Stimulated activated CD4-positive, alpha-beta T cell treated with anti-CD3 and anti-CD28 coated beads, TNF-alpha, amount 100 ng/mL, for 4 hours (primary cell): Measurements from ENCODE around the gene MCTP1.

Experiments used
- DNase-seq, 3 experiments: peaks; one replicate each; pipeline ENCODE4 v3.0.0-alpha.2; 2020; ENCODE audit warnings: low read depth in 3 of 3

Gene MCTP1

DNA sequence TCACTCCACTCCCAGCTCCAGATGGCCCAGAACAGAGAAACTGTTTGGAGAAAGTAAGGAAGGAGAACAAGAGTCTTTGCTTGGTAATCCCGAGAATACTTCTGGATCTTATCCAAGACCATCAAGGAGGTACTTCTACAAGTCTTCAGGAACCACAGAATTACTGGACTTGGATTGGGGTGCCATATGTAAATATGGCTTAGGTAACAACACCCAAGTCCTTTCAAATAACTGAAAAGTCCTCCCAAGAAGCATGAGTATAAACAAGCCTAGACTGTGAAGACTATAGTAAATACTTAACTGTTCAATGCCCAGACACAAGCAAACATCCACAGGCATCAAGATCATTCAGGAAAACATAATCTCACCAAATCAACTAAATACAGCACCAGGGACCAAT lies 170.0 kb downstream of the MCTP1 start:
- no peak for DNase-seq

DNA sequence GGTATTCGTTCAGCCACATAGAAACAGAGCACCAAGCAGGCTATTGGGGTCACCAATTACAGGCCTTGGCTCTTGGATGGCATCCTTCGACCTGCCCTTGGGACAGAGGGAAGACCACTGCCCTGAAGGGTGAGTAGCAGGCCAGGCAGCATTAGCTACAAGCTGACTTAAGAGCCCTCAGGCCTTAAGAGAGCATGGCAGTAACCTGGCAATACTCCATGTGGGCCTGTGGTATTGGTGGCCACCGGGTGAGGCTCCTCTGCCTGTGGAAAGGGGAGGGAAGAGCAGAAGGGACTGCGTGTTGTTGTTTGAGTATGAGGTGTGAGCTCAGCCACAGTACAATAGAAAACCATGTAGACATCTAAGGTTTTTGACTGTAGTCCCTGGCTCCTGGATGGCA lies 170.6 kb downstream of the MCTP1 start:
- DNase-seq, result no peak

DNA sequence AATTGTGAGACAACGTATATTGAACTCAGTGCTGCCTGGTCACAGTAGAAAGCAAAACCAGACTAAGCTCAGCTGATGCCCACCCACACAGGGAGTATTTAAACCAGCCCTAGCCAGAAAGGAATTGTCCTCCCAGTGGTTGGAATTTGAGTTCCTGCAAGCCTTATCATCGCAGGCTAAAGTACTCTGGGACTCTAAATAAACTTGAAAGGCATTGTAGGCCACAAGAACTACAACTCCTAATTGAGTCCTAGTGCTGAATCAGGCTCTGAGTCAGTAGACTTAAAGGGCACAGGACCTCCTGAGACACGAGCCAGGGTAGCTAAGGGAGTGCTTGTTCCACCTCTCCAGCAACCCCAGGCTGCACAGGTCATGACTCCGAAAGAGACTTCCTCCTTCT lies 171.4 kb downstream of the MCTP1 start:
- no peak for DNase-seq

DNA sequence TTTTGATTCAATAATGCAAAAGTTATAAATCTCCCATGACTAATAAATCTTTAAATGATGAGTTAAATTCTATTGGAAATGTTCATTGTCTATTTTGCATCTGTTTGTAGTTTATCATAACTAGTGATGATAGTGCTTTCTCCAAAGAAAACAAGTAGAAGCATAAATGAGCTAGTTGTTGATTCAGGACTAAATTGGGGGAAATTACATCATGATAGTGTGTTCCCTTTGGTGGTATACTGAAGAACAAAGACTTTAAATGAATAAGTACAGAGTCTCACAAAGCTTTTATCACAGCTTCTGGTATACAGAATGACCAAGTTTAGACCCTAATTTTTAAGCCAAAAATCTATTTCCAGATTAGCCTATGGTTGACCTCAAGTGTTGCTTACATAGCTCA lies 173.8 kb downstream of the MCTP1 start:
- DNase-seq, result no peak

DNA sequence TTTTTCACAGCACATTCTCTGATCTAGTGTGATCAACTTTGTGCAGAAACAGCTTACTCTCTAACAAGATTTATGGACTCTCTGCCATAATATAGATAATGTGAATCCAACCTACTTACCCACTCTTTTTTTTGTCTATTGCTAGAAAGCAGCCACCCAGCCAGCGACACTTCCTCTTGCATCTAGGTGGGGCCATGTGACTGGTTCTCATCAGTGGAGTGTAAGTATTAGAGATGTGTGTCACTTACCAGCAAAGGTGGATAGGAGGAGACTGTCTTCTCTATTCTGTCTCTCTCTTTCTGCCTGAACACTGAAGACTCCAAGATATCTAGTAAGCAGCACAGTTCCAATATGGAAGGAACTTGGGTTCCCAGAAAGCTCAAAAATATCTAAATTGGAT lies 174.8 kb downstream of the MCTP1 start:
- DNase-seq, result no peak

DNA sequence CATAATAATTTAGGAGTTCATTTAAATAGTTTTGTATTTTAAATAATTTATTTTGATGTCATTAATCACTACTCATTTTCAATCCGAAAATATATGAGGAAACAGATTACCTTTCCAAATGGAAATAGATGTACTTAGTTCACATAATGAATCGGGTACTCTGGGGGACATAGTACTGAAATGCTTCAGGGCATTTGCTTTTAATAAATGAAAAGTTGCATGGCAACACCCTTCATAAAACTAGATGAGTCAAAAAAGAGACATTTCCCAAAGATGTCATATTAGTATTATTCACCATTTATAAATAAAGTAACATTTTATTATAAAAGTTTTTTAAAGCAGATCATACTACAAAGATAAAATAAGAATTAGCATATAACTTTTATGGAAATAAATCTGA lies 177.8 kb downstream of the MCTP1 start:
- no peak for DNase-seq

DNA sequence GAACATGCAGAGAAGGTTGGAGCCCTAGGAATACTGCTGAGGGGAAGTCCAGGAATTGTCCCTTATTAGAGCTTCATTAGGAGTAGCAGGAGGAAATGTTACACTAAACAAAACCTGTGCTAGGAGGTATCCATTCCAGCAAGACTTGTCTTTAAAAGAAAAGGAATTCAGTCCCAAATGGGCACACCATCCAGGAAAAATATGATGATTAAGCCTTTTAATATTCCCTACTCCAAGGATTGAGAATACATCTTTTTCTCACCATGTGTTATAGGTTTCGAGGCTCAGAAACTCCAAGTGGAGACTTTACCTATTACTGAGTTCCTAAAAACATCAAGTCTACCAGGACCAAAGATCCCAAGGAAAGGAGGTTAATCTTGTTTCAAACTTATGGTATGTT lies 179.3 kb downstream of the MCTP1 start:
- no peak for DNase-seq

DNA sequence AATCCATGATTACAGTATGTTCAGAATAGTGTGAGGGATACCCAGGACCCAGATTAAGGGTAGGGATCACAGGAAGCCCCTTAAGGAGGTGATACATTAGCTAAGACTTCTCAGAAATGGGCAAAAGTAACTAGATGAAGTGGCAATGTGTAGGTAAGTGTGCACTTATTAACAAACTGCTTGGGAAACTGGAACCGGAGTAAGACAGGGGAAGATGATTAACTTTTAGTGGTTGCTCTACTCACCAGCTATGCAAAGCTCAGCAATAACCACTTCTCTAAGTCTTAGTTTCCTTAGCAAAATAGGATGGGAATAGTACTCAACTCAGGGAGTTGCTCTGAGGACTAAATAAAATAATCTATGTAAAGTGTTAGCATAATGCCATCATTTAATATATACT lies 182.2 kb downstream of the MCTP1 start:
- DNase-seq, result no peak

DNA sequence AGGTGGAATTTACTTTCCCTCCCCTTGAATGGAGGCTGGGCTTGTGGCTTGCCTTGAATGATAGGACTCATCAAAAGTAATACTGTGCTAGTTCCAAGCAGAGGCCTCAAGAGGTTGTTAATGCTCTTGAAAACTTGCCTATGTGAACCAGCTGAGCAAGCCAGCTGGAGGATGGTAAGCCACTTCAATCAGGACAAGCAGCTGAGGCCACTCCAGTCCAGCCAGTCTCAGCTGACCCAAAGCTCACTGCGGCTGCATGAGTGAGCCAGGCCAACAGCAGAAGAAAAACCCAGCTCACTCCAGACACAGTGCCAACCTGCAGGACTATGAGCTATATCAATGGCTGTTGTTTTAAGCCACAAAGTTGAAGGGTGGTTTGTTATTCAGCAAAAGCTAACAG lies 182.8 kb downstream of the MCTP1 start:
- DNase-seq, result no peak

DNA sequence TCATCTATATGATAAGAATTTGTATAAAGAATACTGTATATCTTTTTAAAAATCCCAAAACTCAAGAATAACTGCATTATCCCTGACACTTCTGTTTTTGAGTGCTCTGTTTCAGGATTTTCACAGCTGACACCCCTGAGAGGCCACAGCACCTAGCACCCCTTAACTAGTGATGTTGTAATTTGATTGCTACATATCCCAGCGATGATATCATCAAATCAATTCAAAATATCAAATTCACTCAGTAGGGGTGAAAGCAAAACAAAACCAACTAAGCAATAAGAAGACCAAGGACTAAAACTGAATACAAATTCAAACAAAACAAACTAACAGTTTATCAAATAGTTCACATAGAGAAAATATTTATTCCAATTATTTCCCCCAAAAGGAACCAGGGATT lies 184.3 kb downstream of the MCTP1 start:
- DNase-seq, result no peak

DNA sequence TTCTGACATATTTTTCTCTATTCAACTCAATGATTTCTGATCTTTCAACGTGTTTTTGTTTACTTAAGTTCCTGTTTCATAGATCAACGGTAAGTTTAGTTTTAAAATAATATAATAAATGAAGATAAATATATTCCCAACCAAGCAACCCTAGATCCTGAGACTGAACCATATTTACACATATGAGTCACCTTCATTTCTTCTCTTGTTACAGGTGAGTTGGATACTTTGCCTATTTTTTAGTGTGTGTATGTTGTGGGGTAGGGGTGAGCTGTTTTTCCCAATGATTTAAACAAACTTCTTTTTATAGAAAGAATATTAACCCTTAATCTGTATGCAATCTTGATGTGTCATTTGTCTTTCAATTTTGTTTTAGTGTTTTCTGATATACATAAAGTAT lies 186.9 kb downstream of the MCTP1 start:
- no peak for DNase-seq

DNA sequence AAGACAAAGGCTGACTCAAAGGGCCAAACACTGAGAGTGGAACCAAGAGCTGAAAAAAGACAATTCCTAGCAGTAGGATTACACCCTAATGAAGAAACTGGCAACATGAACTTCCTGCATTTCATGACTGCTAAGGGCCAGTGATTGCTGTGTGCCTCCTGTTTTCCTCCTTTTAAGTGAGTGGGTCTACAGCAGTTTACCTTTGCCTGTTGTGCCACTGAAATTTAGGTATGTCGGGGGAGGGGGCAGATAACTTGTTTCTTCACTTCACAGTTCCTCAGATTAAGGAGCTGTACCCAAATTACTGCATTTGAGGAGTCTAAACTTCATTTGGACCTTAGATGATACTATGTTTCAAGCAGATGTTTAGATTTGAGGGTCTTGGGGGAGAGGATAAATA lies 191.7 kb downstream of the MCTP1 start:
- no peak for DNase-seq

DNA sequence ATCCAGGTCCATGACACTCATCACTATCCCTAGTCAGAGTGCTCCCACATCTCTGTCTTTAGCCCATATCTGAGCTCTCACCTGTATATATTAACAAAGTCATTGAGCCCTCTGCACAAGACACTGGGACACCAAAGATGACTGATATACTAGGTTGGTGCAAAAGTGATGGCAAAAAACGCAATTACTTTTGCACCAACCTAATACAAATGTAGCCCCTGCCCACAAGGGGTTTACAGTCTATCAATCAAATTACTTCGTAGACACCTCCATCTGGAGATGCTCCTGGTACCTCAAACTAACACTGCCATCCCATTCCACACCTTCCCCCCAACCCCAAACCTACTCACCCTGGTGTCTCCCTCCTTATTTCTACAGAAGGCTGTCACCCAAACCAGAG lies 194.1 kb downstream of the MCTP1 start:
- no peak for DNase-seq

DNA sequence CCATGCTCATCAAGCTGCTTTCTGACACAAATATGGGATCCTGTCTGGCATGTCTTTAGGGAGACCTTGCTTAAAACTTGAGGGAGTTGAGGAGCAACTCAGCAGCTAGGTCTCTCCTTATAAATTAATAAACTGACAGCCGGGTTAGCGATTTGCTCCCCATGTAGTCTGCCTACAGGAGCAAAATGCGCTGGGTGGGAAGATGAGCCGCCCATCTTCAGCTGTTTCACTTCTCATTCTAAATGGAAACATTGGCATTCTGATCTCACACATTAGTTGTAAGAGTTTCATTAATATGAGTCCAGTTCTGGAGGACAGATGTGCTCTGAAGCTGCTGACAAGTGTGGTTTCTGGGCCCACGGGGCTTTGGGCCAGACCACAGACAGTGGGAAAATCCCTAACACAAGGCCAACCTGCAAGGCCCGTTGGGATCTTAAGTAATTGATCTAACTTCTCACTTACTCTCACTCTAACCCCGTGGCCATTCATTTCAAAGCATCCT lies 197.0 kb downstream of the MCTP1 start:
- no peak for DNase-seq

DNA sequence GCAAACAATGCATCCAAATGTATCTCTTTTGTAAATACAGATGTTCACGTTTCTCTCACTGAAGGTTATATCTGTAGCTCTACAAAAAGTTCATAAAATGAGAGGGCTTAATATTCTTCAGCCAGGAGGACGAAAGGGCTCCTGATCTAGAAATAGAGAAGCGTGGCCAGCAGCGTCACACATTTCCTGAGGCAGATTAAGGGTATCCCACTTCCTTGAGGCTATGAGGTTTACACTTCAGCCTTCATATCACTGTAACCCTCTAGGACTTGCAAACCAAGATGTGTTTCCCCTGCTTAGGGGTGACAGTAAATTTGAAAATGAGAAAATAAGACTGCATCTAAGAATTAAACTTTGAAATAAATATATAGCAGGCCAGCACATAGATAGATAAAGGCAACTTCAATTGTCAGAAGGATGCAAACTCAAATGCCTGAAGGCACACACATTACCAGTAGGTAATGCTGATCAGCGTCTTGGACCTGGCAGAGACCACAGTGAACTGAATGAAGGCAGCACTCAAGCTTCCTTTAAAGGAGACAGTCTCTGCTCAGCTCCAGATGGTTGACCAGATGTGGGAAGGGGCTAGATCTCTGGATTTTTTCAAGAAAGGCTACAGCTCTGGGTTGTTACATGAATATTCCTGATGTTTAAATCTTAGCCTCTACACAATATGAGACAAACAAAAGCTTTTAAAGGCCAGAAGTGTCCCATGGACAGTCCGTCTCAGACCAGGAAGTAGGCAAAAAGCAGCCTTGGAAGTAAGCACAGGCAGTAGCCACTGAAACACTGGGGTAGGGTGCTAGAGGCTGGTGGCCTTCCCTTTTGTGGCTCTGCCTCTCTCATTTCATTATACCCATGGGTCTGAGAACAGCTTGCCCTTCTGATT lies 197.7 kb downstream of the MCTP1 start:
- DNase-seq, result no peak

DNA sequence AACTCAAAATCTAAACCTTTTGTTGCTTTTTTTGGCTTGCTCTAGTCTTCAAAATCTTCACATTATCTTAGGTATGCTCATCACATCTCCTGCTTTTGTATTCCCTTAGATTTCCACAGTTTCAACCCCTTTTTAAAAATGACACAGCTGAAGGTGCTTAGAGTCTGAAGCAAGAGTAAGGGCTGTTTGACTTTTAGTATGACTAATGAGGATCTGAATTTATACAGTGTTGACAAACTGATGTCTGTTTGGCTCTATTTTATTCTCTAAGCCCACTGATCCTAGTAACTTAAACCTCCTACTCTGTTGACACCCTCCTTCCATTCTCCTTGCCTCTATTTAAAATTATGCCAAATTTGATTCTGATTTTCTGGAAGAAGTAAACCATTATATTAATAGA lies 200.1 kb downstream of the MCTP1 start:
- no peak for DNase-seq

DNA sequence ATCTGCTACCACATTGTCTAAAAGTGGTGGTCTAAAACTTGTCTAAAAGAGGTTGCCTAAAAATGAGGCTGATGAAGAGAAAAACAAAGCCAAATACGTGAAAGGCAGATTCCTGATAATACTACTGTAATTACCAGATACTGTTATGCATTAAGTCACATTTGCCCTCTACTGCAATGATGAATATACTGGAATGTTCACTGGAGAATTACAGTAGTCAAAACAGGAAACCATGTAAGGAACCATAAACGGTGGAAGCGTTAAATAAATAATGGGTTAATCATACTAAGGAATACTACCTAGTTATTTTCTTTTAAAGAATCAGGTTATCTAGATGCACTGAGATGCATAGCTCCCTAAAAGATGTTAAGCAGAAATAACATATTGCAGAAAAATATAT lies 201.3 kb downstream of the MCTP1 start:
- DNase-seq, result no peak

DNA sequence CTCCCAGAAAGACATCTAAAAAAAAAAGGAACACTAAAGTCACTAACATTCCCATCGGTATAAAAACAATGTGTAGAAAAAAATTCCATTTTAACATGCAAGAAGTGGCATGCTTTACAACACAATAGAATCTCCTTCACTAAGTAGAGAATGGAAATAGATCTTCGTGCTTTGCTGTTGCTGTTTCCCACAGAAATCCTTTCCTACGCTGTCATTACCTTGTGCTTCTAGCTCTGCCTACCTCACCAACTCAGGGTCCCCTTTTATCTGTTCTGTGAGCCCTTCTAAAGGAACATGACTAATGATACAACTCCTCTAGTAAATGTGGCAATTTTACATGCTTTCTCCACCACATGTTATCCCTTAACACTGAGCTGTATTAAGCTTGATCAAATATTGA lies 202.9 kb downstream of the MCTP1 start:
- DNase-seq, result no peak

DNA sequence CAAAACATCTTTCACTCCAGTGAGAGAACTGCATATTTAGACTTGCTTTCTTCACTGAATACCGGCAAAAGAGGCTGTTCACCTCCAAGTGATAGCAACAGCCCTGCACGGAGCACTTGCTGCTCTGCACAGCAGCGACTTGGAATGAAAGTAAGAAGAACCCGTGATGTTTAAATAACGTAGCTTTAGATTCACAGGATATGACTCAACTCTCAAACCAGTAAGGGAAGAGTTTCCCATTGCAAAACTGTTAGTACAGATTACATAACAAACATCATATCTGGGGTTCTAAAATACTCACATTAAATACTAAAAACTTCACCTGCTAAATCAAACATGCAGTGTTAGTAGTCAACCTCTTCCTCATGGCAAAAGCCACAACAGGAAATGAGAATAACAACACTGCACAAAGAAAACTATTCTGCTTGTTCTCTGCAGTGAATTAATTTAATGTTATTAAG lies 203.4 kb downstream of the MCTP1 start:
- DNase-seq, result no peak

DNA sequence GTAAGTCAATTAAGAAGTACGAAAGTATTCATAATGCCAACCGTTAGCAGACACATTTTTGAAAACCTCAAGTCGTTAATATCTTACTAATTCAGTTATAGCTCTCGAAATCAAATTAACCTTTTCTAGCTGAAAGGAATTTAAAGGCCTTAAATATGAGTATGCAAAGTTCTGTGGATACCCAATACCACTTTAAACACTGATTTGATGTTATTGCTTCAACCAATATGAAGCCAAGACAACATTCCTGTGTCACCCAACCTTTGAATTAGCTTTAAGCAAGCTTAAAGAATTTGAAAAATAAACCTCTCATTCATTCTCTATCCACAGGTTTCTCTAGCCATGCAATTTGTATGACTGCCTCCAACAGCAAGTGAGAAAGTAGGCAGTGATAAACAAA lies 204.5 kb downstream of the MCTP1 start:
- DNase-seq, result no peak

DNA sequence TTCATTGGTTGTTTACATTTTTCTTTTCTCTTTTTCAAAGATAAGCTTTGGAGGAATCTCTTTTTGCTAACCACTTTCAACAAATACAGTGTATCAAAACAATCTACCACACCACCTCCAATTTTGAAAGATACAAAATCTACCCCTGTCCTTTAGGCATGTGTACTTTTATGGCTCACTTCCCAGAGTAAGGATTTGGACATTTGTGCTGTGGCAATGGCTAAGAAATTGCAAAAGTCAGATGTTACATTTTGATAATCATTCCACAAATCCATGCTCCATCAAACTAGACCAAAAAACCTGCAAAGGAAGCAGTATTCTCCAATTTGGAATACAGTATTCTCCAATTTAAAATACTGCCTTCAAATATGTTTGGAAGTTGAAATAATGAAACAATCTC lies 204.9 kb downstream of the MCTP1 start:
- DNase-seq, result no peak

DNA sequence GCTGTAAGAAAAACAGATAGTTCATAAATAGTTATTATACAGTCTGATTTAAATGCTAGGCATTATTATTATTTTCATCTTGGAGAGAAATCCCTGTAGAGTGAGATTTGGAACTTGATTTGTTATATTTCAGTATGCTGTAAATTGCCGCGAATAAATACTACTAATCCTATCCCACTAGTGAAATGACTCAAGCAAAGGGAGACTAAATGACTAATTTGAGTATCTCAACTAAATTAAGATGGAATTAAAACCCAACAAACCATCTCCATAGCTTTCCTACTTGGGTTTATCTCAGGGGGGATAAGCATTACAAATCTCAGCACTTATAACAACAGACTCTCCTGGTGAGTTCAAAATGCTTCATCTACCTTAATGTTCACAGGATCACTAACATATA lies 206.0 kb downstream of the MCTP1 start:
- DNase-seq, result no peak

DNA sequence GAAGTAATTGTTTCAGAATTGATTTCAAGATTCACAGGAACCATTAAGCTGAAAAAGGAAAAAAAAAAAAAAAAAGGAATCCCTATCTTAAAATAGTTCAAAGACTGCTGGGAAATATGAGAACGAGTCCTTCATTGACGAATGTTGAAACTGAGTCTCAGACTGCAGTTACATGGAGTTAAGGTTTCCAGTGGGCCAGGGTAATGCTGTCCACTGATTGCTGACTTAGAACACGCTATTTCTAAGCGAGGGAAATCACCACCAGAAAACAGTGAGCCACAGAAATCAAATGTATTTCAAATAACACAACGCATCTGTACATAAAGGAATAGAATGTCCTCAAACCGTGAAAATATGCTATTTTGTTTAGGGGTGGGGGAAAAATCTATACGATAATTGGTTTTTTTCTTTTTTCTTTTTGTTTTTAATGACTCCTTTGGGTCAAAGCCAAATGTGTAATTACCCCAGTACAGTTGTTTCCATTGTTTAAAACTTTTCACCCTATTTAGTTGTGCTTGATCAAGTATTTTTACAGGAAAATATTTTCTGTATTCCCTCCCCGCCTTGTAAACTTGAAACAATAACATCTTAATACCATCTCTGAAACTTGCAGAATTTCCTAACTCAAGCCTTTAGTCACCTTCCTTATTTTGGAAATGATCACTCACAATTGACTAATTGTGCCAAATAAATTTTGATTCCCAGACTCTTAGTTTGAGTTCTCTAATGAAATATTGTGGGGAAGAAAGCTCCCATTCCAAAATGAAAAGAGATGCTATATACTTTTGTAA lies 208.3 kb downstream of the MCTP1 start:
- no peak for DNase-seq
